ENCODE results near the gene SRSF9. TPM values are rescaled to one million over a fixed set of nuclear protein-coding genes. Genes with fewer than 3 reads are reported as not detected.

The SRSF9 gene
- total RNA-seq, 2 donors from 2014 or later = 98.7 to 131 TPM

DNA sequence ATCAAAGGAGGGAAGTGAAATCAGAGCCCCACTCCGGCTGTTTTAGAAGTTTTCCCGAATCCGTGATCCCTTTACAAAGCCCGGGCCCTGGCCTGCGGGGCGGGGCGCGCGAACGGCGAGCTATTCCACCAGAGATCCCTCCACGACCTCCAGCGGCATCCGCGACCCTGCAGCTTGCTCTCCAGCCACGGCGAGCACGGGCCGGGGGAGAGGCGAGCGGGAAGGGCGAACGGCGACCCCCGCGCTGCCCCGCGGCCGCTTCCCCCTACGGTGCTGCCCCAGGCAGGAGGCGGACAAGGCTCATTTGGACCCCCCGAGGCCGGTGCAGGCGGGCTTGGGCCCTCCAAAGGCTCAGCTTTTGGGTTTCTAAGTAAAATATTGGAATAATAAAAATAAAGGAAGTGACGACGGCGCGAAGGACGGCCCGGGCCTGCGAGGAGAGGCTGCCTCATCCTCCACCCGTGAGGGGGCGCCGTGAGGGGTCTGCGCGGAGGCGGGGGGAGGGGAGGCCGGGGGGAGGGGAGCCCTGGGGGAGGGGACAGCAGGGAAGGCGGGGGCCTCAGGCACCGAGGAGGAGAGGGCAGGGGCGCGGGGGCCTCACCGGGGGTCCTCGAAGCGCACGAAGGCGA, 613 bp downstream of the SRSF9 start:
- DNase-seq (ENCODE audit: low spot score) = peak; percentile 15
- no peaks in the 10 kb centered on the region for H3K27me3 ChIP-seq (replicated peaks; ENCODE audit: insufficient read depth)
- peak overlapping the region; percentile 84 to 92 for H3K4me3 ChIP-seq
- H3K27ac ChIP-seq = peak overlapping the region; percentile 86 to 92
- TF ChIP-seq POLR2A (IDR thresholded peaks at IDR 0.05) (no peak), CTCF (IDR thresholded peaks at IDR 0.05) (peak in 1 of 4 experiments; percentile 9), POLR2AphosphoS5 (IDR thresholded peaks at IDR 0.05) (no peak)
- peaks cover 0 to 6% of the 10 kb centered on the region in 2 donors for H3K36me3 ChIP-seq
- intact Hi-C loops (cut with DNase I) = no loop called here
- H3K9me3 ChIP-seq = no peaks in the 10 kb centered on the region
- H3K4me1 ChIP-seq (replicated peaks) = peaks cover under 1% of the 10 kb centered on the region
- under 1% methylated on average over 55 of the region's 57 CpGs for WGBS

DNA sequence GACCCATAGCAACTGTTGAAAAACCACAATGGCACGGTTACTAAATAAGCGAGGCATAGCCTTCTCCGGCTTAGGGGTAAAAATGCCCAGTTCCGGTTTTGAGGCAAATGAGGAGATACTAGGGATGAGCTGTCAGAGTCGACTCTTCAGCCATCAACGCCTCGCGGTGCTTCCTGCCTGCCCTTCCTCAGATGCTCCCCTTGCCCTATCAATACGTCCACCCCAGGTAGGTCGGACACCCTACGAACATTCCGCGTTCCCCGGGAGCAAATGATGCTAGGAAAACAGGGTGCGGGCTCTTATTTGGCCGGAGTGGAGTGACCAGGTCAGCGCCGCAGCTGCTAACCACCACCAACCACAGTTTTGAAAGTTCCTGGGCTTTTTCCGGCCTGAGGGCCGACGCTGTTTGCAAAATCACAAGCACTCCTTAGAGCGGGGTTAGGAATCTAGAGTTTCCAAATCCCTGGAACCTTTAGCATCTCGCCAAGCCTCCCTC, 1.2 kb downstream of the SRSF9 start:
- intact Hi-C loops (cut with DNase I) = no loop called here

DNA sequence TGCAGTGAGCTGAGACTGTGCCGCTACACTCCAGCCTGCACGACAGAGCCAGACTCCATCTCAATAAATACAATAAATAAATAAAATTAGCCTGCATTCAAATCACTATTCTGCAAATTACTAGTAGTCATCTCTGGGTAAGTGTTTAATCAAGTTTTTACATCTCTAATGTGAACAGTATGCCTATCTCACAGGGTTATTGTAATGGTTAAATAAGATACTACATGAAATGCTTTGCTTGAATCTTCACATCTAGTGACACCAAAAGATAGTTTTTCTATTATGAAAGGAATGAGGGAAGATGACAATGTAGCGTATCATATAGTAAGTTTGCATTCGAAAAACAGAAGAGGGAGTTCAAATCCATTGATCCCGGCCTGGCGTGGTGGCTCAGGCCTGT, 2.1 kb downstream of the SRSF9 start:
- intact Hi-C loops (cut with DNase I) = no loop called here
- TF ChIP-seq POLR2AphosphoS5 (IDR thresholded peaks at IDR 0.05) (no peak), POLR2A (IDR thresholded peaks at IDR 0.05) (no peak), CTCF (IDR thresholded peaks at IDR 0.05) (no peak)
- Histone ChIP-seq H3K9me3 (no peaks in the 10 kb centered on the region), H3K36me3 (peaks cover 4 to 13% of the 10 kb centered on the region in 2 donors), H3K27me3 (replicated peaks; ENCODE audit: insufficient read depth) (no peaks in the 10 kb centered on the region), H3K4me3 (no peak overlapping the region), H3K4me1 (replicated peaks) (no peaks in the 10 kb centered on the region), H3K27ac (no peak overlapping the region)
- 84% methylated on average over 6 of the region's 6 CpGs for WGBS
- DNase-seq (ENCODE audit: low spot score) = no peak

More for the DNA sequence above, 1.2 kb downstream of the SRSF9 start:
- Histone ChIP-seq H3K36me3 (peaks cover 0 to 12% of the 10 kb centered on the region in 2 donors), H3K27ac (peak overlapping the region; percentile 86 to 92), H3K4me1 (replicated peaks) (no peaks in the 10 kb centered on the region), H3K9me3 (no peaks in the 10 kb centered on the region), H3K27me3 (replicated peaks; ENCODE audit: insufficient read depth) (no peaks in the 10 kb centered on the region), H3K4me3 (peak overlapping the region; percentile 84 to 92)
- DNase-seq (ENCODE audit: low spot score) = no peak
- no peak for TF ChIP-seq CTCF (IDR thresholded peaks at IDR 0.05)
- no peak for TF ChIP-seq POLR2A (IDR thresholded peaks at IDR 0.05)
- no peak for TF ChIP-seq POLR2AphosphoS5 (IDR thresholded peaks at IDR 0.05)
- 2% methylated on average over 23 of the region's 23 CpGs for WGBS

- peak; percentile 11 for DNase-seq (ENCODE audit: low spot score)
- intact Hi-C loops (cut with DNase I) = no loop called here
- H3K9me3 ChIP-seq = no peaks in the 10 kb centered on the region
- no peak overlapping the region for H3K4me3 ChIP-seq
- peaks cover 4 to 13% of the 10 kb centered on the region in 2 donors for H3K36me3 ChIP-seq
- TF ChIP-seq POLR2A (IDR thresholded peaks at IDR 0.05) (no peak), POLR2AphosphoS5 (IDR thresholded peaks at IDR 0.05) (no peak), CTCF (IDR thresholded peaks at IDR 0.05) (peak in 2 of 4 experiments; percentile 31 to 50)
- no peak overlapping the region for H3K27ac ChIP-seq
- WGBS = 56% methylated on average over 8 of the region's 8 CpGs
- H3K4me1 ChIP-seq (replicated peaks) = no peaks in the 10 kb centered on the region
- H3K27me3 ChIP-seq (replicated peaks; ENCODE audit: insufficient read depth) = no peaks in the 10 kb centered on the region
These were observed 2.8 kb downstream of the SRSF9 start for GRCh38 chr12:120466560-120467315.
